Brain pericyte (primary cell): ENCODE results near the gene KCP.

Source experiments
- DNase-seq: peaks from one replicate; pipeline ENCODE4 v3.0.0-alpha.2; 2012; ENCODE audit warnings: low read depth, low spot score

KCP gene

DNA sequence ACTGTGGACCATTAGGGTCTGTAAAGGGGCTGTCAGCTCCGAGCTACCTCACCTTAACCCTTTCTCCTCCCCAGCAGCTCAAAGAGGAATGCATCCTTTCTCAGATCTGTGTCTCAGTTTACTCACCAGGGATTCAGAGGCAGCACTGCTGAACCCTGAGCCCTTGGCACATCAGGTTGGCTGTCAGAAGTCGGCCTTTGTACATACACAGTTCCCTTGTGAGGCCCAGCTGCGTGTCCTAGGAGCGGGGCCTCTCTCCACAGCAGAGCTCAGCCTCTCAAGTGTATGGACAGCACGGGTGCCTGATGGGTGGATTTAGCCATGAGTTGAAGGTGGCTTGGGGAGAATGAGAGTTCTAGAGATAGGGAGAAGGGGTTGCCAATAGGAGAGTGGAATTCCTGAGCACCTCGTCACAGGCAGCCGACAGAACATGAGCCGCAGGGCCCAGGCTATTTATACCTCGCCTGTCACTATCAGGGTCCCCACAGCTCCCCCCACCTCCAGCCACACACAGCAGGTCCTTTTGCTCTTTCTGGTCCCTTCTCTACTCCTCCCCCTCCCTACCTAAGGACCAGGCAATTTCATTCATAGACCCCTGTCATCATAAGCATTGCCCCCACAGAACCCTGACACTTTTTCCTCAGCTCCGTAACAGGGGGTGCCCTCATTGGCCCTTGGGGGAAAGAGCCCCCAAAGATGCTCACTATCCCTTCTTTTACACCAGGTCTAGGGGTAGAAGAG lies 82.4 kb downstream of the KCP start:
- no peak for DNase-seq

DNA sequence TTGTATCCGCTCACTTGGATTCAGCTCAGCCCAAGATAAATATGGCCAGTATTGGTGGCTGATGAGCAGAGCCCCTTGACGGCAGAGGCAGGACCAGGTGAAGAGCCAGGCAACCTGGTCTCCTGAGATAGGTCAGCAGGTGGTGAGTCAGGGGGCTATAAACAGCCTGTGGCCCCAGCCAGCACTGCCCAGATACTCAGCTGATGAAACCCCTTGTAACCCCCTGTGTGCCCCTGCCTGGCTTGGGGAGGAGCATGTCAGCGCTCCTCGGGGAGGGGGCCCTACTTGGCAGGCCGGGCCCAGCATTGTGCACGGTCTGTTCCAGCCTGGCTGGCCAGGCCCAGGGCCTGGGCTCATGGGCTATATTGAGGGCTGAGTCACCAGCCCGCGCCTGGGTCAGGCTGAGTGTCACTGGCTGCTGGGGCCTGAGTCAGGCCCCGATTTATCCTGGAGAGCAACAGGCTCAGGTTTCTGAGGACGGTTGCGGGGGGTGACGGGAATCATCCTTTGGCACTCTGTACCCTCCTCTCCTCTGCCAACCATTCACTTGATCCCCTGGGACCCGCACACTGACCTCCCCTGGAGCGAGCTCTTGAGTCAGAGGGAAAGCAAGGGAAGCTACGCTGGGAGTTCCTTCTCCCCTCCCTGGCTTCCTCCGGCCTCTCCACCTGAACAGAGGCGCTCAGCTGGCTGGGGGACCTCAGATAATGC lies 83.1 kb downstream of the KCP start:
- DNase-seq: no peak

DNA sequence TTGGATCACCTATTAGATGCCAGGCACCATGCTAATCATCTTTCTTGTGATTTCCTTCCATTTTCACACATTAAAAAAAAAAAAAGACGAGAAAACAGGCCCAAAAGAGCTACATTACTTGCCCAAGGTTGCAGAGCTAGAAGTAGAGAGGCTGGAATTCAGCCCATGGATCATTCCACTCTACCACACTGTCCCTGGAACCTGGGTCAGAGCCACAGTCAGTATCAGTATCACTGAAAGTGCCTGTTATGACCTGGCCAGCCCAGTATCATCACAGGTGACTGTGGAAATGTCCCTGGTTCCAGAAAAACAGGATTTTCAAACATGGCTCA lies 83.6 kb downstream of the KCP start:
- DNase-seq: no peak
